H1 (cell line): ENCODE measurements around the gene FAR2. TPM values are rescaled to one million over a fixed set of nuclear protein-coding genes. Genes with fewer than 3 reads are reported as not detected.

Experiments
- CTCF ChIA-PET: fragments of 300-600 bp; sonication (Branson Sonifier 250); formaldehyde crosslinking; loops from one replicate; lab custom pipeline; 2021; ENCODE audit not compliant: partially characterized antibody; lab: Charles Lee
- POLR2A ChIA-PET: fragments of 300-600 bp; sonication (Branson Sonifier 250); formaldehyde crosslinking; loops from one replicate; lab custom pipeline; 2021; ENCODE audit warnings: inconsistent platforms; ENCODE audit not compliant: partially characterized antibody; lab: Charles Lee
- DNase-seq, 2 experiments: peaks; one replicate each; pipeline versions ENCODE4 v3.0.0 to v3.0.0-alpha.2; 2010 to 2022; ENCODE audit warnings: low spot score in 2 of 2, low read depth in 1 of 2, mixed read lengths in 1 of 2
- FAIRE-seq: peaks from 2 replicates; lab custom pipeline; 2011; peaks lifted over from hg19 to GRCh38; lab: Jason Lieb, UNC
- H2AFZ ChIP-seq: 2 replicates; pipeline ENCODE4 v1.8.1; 2012; ENCODE audit warnings: low read length, inconsistent platforms
- H2AK5ac ChIP-seq: 2 replicates; pipeline ENCODE4 v1.6.1; 2013; ENCODE audit warnings: low read depth, low read length
- H2BK120ac ChIP-seq: replicated peaks from 2 replicates; pipeline ENCODE3; 2013; ENCODE audit warnings: low read depth, low read length, inconsistent platforms
- H2BK12ac ChIP-seq: 2 replicates; pipeline ENCODE4 v1.6.1; 2013; ENCODE audit warnings: low read depth, low read length
- H2BK15ac ChIP-seq: 2 replicates; pipeline ENCODE4 v1.6.1; 2013; ENCODE audit warnings: low read length
- H2BK20ac ChIP-seq: 2 replicates; pipeline ENCODE4 v1.6.1; 2013; ENCODE audit warnings: low read length
- H2BK5ac ChIP-seq: 2 replicates; pipeline ENCODE4 v1.6.1; 2013; ENCODE audit warnings: low read depth, low read length
- H3K14ac ChIP-seq: 2 replicates; pipeline ENCODE4 v1.6.1; 2013; ENCODE audit warnings: inconsistent platforms; ENCODE audit not compliant: insufficient read length
- H3K18ac ChIP-seq: 2 replicates; pipeline ENCODE4 v1.6.1; 2013; ENCODE audit warnings: low read length; ENCODE audit errors: extremely low read depth
- H3K23ac ChIP-seq: 2 replicates; pipeline ENCODE4 v1.6.1; 2013; ENCODE audit warnings: inconsistent platforms; ENCODE audit not compliant: insufficient read length
- H3K23me2 ChIP-seq: 2 replicates; pipeline ENCODE4 v1.6.1; 2013; ENCODE audit warnings: low read depth, low read length
- H3K27ac ChIP-seq: 2 replicates; pipeline ENCODE4 v1.6.1; 2011; ENCODE audit warnings: low read depth, low read length, inconsistent platforms
- H3K27me3 ChIP-seq, 4 experiments: replicated peaks in 1 of 4; 1 replicate in 1 of 4; 2 replicates in 3 of 4; pipeline versions ENCODE4 v1.6.1 to v1.8.1; 2011 to 2013; ENCODE audit warnings: low read length in 3 of 4, mild to moderate bottlenecking in 3 of 4, inconsistent platforms in 2 of 4, mixed read lengths in 2 of 4, moderate library complexity in 1 of 4; ENCODE audit not compliant: control insufficient read depth in 3 of 4, insufficient read depth in 3 of 4; ENCODE audit errors: extremely low read depth in 1 of 4
- H3K36me3 ChIP-seq, 4 experiments: 2 replicates each; pipeline versions ENCODE4 v1.6.1 to v1.8.1; 2011 to 2013; ENCODE audit warnings: mild to moderate bottlenecking in 4 of 4, low read length in 3 of 4, moderate library complexity in 2 of 4, control low read depth in 1 of 4, inconsistent platforms in 1 of 4; ENCODE audit not compliant: insufficient read depth in 4 of 4, control insufficient read depth in 2 of 4
- H3K4ac ChIP-seq: replicated peaks from 2 replicates; pipeline ENCODE3; 2013; ENCODE audit warnings: low read length, low read depth, mixed read lengths, inconsistent platforms; ENCODE audit not compliant: insufficient read length
- H3K4me1 ChIP-seq, 4 experiments: replicated peaks in 1 of 4; 1 replicate in 1 of 4; 2 replicates in 3 of 4; pipeline versions ENCODE4 v1.6.1 to v1.8.1; 2011 to 2013; ENCODE audit warnings: low read length in 3 of 4, inconsistent platforms in 2 of 4, mixed read lengths in 1 of 4; ENCODE audit not compliant: insufficient read depth in 4 of 4, control insufficient read depth in 3 of 4
- H3K4me2 ChIP-seq, 2 experiments: 2 replicates each; pipeline versions ENCODE4 v1.6.1 to v1.8.1; 2011 to 2013; ENCODE audit warnings: low read depth in 2 of 2, low read length in 2 of 2, control low read depth in 1 of 2, inconsistent platforms in 1 of 2, mild to moderate bottlenecking in 1 of 2; ENCODE audit not compliant: insufficient read depth in 1 of 2
- H3K4me3 ChIP-seq, 4 experiments: fragments of 200-600, 300-600 bp in 1 of 4; sonication (generic), shearing (Covaris generic), sonication (Bioruptor Twin) in 1 of 4; 2 replicates each; pipeline versions ENCODE4 v1.5.1 to v1.8.1; 2011 to 2016; ENCODE audit warnings: low read length in 4 of 4, low read depth in 3 of 4, control low read depth in 2 of 4, inconsistent platforms in 2 of 4, mild to moderate bottlenecking in 2 of 4, mixed read lengths in 1 of 4, moderate library complexity in 1 of 4; ENCODE audit not compliant: insufficient read depth in 2 of 4; ENCODE audit errors: extremely low read depth in 1 of 4
- H3K56ac ChIP-seq: replicated peaks from 2 replicates; pipeline ENCODE3; 2013; ENCODE audit warnings: low read depth, mild to moderate bottlenecking, mixed read lengths, low read length, inconsistent platforms; ENCODE audit not compliant: insufficient read length
- H3K79me1 ChIP-seq: 2 replicates; pipeline ENCODE4 v1.6.1; 2013; ENCODE audit warnings: low read depth, low read length, control low read depth
- H3K79me2 ChIP-seq, 2 experiments: 2 replicates each; pipeline versions ENCODE4 v1.6.1 to v1.8.1; 2012 to 2013; ENCODE audit warnings: low read length in 2 of 2, mild to moderate bottlenecking in 2 of 2, inconsistent platforms in 1 of 2; ENCODE audit not compliant: insufficient read depth in 2 of 2, control insufficient read depth in 1 of 2
- H3K9ac ChIP-seq, 4 experiments: replicated peaks in 1 of 4; 1 replicate in 1 of 4; 2 replicates in 3 of 4; pipeline versions ENCODE4 v1.6.1 to v1.8.1; 2011 to 2013; ENCODE audit warnings: low read depth in 3 of 4, low read length in 3 of 4, control low read depth in 2 of 4, mild to moderate bottlenecking in 2 of 4, moderate library complexity in 2 of 4, inconsistent platforms in 1 of 4; ENCODE audit errors: extremely low read depth in 1 of 4
- H3K9me3 ChIP-seq, 2 experiments: 2 replicates each; pipeline versions ENCODE4 v1.6.1 to v1.8.1; 2012 to 2013; ENCODE audit warnings: mild to moderate bottlenecking in 2 of 2, moderate library complexity in 2 of 2, control low read depth in 1 of 2, inconsistent platforms in 1 of 2, low read depth in 1 of 2, low read length in 1 of 2, mixed read lengths in 1 of 2; ENCODE audit not compliant: insufficient read depth in 2 of 2
- H4K20me1 ChIP-seq, 2 experiments: replicated peaks in 1 of 2; 2 replicates each; pipeline versions ENCODE3 to v1.8.1; 2011 to 2013; ENCODE audit warnings: inconsistent platforms in 2 of 2, low read length in 2 of 2, mild to moderate bottlenecking in 1 of 2; ENCODE audit not compliant: insufficient read depth in 2 of 2, control insufficient read depth in 1 of 2
- H4K5ac ChIP-seq: 2 replicates; pipeline ENCODE4 v1.6.1; 2013; ENCODE audit warnings: low read length, low read depth, mixed read lengths, inconsistent platforms; ENCODE audit not compliant: insufficient read length
- H4K8ac ChIP-seq: 2 replicates; pipeline ENCODE4 v1.8.0; 2013; ENCODE audit warnings: mild to moderate bottlenecking, moderate library complexity, low read length, inconsistent platforms; ENCODE audit not compliant: insufficient read depth; ENCODE audit errors: extremely low read depth
- H4K91ac ChIP-seq: replicated peaks from 2 replicates; pipeline ENCODE3; 2013; ENCODE audit warnings: low read length, mixed read lengths, inconsistent platforms; ENCODE audit not compliant: insufficient read length
- KDM1A ChIP-seq: fragments of 200-600, 300-600 bp; sonication (generic); IDR thresholded peaks from 2 replicates; pipeline ENCODE4 v1.7.1; 2016; ENCODE audit warnings: mild to moderate bottlenecking, low read length, borderline replicate concordance
- WGBS, 2 experiments: shearing (Covaris generic) in 1 of 2; methylation state at CpG; one replicate each; pipeline versions ENCODE4 v1.1.6 to v1.1.7; 2013 to 2015; ENCODE audit warnings: low lambda C conversion rate in 2 of 2, mixed read lengths in 2 of 2, inconsistent platforms in 1 of 2, low coverage in 1 of 2, missing lambda C conversion rate in 1 of 2; ENCODE audit not compliant: insufficient replicate concordance in 2 of 2, insufficient coverage in 1 of 2, insufficient read length in 1 of 2; ENCODE audit errors: extremely low coverage in 1 of 2, missing lambda C conversion rate in 1 of 2; 5-methylcytosine and 5-hydroxymethylcytosine counted together
- polyA plus RNA-seq, 7 experiments: library from polyadenylated mRNA; depleted of rRNA in 3 of 7; stranded (reverse) in 5 of 7; unstranded in 2 of 7; fragments of >200 nt in 5 of 7; fragments of 200-250 nt in 2 of 7; gene quantifications; 1 replicate in 5 of 7; 2 replicates in 1 of 7; 4 replicates in 1 of 7; pipeline versions ENCODE4 v1.2.1 to v1.2.3, GENCODE V29; 2011 to 2013; ENCODE audit warnings: missing spikeins in 2 of 7, mixed read lengths in 2 of 7
- total RNA-seq: library from RNA; stranded (reverse); fragmentation: NEBNext Ultra II Directional; extraction: Animal tissue kit (Norgen Biotek cat#: 25700); gene quantifications from 2 replicates; pipeline ENCODE4 v1.2.1, GENCODE V29; 2021
- TF ChIP-seq, protein P1 (sequence below): IDR thresholded peaks from 2 replicates; pipeline ENCODE4 v1.6.1; 2012; ENCODE audit warnings: inconsistent platforms

FAR2 gene
- total and polyA plus RNA-seq, 2 of the 8 experiments (the other 6 are each of a cell fraction or from before 2014, with no cell fraction given): 24.0 to 24.1 TPM

DNA sequence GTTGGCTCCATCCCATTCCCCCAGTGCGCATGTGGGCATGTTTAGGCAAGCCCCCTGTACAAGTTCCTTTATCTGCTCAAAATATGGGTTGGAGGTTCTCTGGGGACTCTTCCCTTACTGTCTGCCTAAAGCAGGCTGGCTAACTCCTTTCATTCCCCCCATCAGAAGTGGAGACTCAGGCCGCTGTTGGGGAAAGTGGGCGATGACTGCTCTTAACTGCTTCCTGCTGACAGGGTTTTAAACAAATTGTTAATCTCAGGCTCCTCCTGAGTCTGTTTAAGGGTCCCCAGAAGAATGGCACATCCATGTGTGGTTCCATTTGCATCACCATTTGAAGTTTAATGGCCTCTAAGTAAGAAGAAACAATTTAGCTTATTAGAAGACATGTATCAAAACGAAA, 15.4 kb upstream of the FAR2 start:
- no peak overlapping the region for H2BK5ac ChIP-seq
- no peaks in the 10 kb centered on the region for H3K36me3 ChIP-seq
- no peaks in the 10 kb centered on the region for H3K4me1 ChIP-seq
- WGBS, 2 experiments: 81% methylated on average over 4 of the region's 4 CpGs; no CpG with 5 or more reads in 1 of the 2 experiments
- H3K9ac ChIP-seq: no peak overlapping the region
- no peak overlapping the region for H3K4ac ChIP-seq
- H3K4me2 ChIP-seq: no peak overlapping the region
- H3K9me3 ChIP-seq: peaks cover 4 to 6% of the 10 kb centered on the region in 2 experiments; a peak in 1 of 4 replicates
- no peak overlapping the region for H3K23ac ChIP-seq
- no peak overlapping the region for H3K14ac ChIP-seq
- H3K18ac ChIP-seq: no peak overlapping the region
- DNase-seq (no peak), FAIRE-seq (no peak)
- H2AFZ ChIP-seq: no peak overlapping the region
- no peak overlapping the region for H3K4me3 ChIP-seq
- H3K27ac ChIP-seq: no peak overlapping the region
- H3K56ac ChIP-seq: no peak overlapping the region
- no peaks in the 10 kb centered on the region for H3K27me3 ChIP-seq
- no peak overlapping the region for H2AK5ac ChIP-seq
- H4K20me1 ChIP-seq: no peaks in the 10 kb centered on the region
- H3K79me2 ChIP-seq: no peaks in the 10 kb centered on the region
- H4K8ac ChIP-seq: no peak overlapping the region
- CTCF ChIA-PET: interaction anchor here (0.6 to 1.3 kb wide), 5 partner anchors 10 to 344 kb away, joined by 3 to 5 read pairs (median 3); no protein-coding TSS in a partner anchor
- no peak overlapping the region for H2BK12ac ChIP-seq
- POLR2A ChIA-PET: interaction anchor here (0.6 to 1.3 kb wide), 3 partner anchors 12 to 117 kb away, joined by 3 to 4 read pairs (median 4); no protein-coding TSS in a partner anchor
- no peak overlapping the region for H4K91ac ChIP-seq
- H2BK15ac ChIP-seq: no peak overlapping the region
- H3K23me2 ChIP-seq: no peaks in the 10 kb centered on the region
- no peak overlapping the region for H4K5ac ChIP-seq
- H2BK120ac ChIP-seq: no peak overlapping the region
- no peak overlapping the region for H2BK20ac ChIP-seq
- H3K79me1 ChIP-seq: no peaks in the 10 kb centered on the region
- TF ChIP-seq, protein P1, sequence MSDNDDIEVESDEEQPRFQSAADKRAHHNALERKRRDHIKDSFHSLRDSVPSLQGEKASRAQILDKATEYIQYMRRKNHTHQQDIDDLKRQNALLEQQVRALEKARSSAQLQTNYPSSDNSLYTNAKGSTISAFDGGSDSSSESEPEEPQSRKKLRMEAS: no peak
- no peak for TF ChIP-seq KDM1A
